OCI-LY1 (cell line): ENCODE results near the gene TREH.

ENCODE experiments used
- H2AFZ ChIP-seq: fragments of 200-600 bp; sonication (generic), shearing (Covaris generic); 2 replicates; pipeline ENCODE4 v1.6.0; 2014; ENCODE audit warnings: antibody characterized with exemption, mild to moderate bottlenecking, low read length
- H3F3A ChIP-seq: fragments of 200-600 bp; sonication (generic), shearing (Covaris generic); 2 replicates; pipeline ENCODE4 v1.6.0; 2014; ENCODE audit warnings: mild to moderate bottlenecking, antibody characterized with exemption, low read length, moderate library complexity; ENCODE audit not compliant: insufficient read depth
- H3K27ac ChIP-seq: fragments of 200-600 bp; sonication (generic); 2 replicates; pipeline ENCODE4 v1.5.1; 2014; ENCODE audit warnings: low read length, mixed run types, mild to moderate bottlenecking, low read depth; ENCODE audit not compliant: poor library complexity, severe bottlenecking
- H3K27me3 ChIP-seq: fragments of 200-600 bp; sonication (generic); 2 replicates; pipeline ENCODE4 v1.6.0; 2014; ENCODE audit warnings: antibody characterized with exemption, mild to moderate bottlenecking, low read length, moderate library complexity; ENCODE audit not compliant: insufficient read depth
- H3K36me3 ChIP-seq: fragments of 200-600 bp; sonication (generic); 2 replicates; pipeline ENCODE4 v1.6.1; 2014; ENCODE audit warnings: mild to moderate bottlenecking, antibody characterized with exemption, low read length, moderate library complexity, mixed read lengths; ENCODE audit not compliant: insufficient read depth
- H3K4me1 ChIP-seq: fragments of 200-600 bp; sonication (generic); 2 replicates; pipeline ENCODE4 v1.5.1; 2014; ENCODE audit warnings: mild to moderate bottlenecking, low read length, moderate library complexity; ENCODE audit not compliant: insufficient read depth, severe bottlenecking
- H3K4me2 ChIP-seq: fragments of 200-600 bp; sonication (generic), shearing (Covaris generic); 2 replicates; pipeline ENCODE4 v1.6.1; 2014; ENCODE audit warnings: low read length
- H3K4me3 ChIP-seq: fragments of 200-600 bp; sonication (generic); 2 replicates; pipeline ENCODE4 v1.5.1; 2014; ENCODE audit warnings: low read length, low read depth, mild to moderate bottlenecking, mixed read lengths; ENCODE audit not compliant: poor library complexity, severe bottlenecking
- H3K79me2 ChIP-seq: fragments of 200-600 bp; shearing (Covaris generic); 2 replicates; pipeline ENCODE4 v1.6.1; 2016; ENCODE audit warnings: mixed run types, low read length, mixed read lengths; ENCODE audit not compliant: insufficient read depth
- H3K9ac ChIP-seq: fragments of 200-600 bp; sonication (generic), shearing (Covaris generic); 2 replicates; pipeline ENCODE4 v1.6.1; 2014; ENCODE audit warnings: mild to moderate bottlenecking, low read length, mixed read lengths
- H3K9me2 ChIP-seq: fragments of 200-600 bp; sonication (generic), shearing (Covaris generic); 2 replicates; pipeline ENCODE4 v1.6.1; 2014; ENCODE audit warnings: low read depth, mild to moderate bottlenecking, low read length, mixed read lengths
- H3K9me3 ChIP-seq: fragments of 200-600 bp; shearing (Covaris generic); 2 replicates; pipeline ENCODE4 v1.6.1; 2014; ENCODE audit warnings: low read length, mixed read lengths
- H4K20me1 ChIP-seq: fragments of 200-600 bp; sonication (generic), shearing (Covaris generic); 2 replicates; pipeline ENCODE4 v1.6.0; 2016; ENCODE audit warnings: mild to moderate bottlenecking, low read length; ENCODE audit not compliant: insufficient read depth
- EZH2 ChIP-seq: fragments of 200-600 bp; sonication (generic), shearing (Covaris generic); IDR thresholded peaks from 2 replicates; pipeline ENCODE4 v1.8.0; 2017; ENCODE audit warnings: borderline replicate concordance, mixed run types, mild to moderate bottlenecking, antibody characterized with exemption, low read length, moderate library complexity, mixed read lengths
- TF ChIP-seq, protein P1 (sequence below): fragments of 200-600 bp; sonication (generic), shearing (Covaris generic); IDR thresholded peaks from 2 replicates; pipeline ENCODE4 v1.5.1; 2017; ENCODE audit warnings: mild to moderate bottlenecking, antibody characterized with exemption, low read length, moderate library complexity, mixed read lengths

TREH gene

DNA sequence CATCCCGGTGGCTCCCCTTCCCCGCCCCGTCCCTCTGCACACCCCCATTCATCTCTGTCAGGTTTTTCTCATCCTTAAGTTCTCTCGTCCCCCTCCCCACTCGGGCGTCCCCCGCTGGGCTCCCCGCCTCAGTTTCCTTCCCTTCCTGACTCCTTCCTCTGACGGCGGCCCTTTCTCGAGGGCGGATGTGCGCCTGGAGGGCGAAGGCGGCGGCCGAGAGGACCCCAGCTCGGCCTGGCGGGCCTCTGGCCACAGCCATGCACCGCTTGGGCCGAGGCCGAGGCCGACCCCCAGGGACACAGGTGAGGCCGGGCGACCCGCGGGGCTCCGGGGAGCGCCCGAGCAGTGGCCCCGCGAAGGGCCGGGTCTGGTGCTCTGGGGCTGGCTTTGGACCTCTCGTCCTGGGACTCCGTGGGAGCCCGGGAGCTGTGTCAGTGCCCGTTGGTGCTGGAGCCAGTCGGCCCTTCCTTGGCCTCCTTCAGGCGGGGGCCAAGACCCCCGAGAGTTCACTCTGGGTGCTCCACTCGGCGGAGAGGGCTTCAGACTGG is 69.2 kb downstream of the TREH start:
- Histone ChIP-seq H3K9me3 (no peaks in the 10 kb centered on the region), H3K4me1 (peaks cover 31% of the 10 kb centered on the region), H3K4me3 (peak overlapping the region; percentile 39), H3K27ac (no peak overlapping the region), H3K36me3 (no peaks in the 10 kb centered on the region), H3K9ac (no peak overlapping the region), H3F3A (no peaks in the 10 kb centered on the region), H3K9me2 (no peaks in the 10 kb centered on the region), H2AFZ (no peak overlapping the region), H4K20me1 (no peaks in the 10 kb centered on the region), H3K4me2 (peak overlapping the region; percentile 50), H3K27me3 (peaks cover 11% of the 10 kb centered on the region; the same call in 1 of the 2 replicates), H3K79me2 (no peaks in the 10 kb centered on the region)
- TF ChIP-seq, protein P1, sequence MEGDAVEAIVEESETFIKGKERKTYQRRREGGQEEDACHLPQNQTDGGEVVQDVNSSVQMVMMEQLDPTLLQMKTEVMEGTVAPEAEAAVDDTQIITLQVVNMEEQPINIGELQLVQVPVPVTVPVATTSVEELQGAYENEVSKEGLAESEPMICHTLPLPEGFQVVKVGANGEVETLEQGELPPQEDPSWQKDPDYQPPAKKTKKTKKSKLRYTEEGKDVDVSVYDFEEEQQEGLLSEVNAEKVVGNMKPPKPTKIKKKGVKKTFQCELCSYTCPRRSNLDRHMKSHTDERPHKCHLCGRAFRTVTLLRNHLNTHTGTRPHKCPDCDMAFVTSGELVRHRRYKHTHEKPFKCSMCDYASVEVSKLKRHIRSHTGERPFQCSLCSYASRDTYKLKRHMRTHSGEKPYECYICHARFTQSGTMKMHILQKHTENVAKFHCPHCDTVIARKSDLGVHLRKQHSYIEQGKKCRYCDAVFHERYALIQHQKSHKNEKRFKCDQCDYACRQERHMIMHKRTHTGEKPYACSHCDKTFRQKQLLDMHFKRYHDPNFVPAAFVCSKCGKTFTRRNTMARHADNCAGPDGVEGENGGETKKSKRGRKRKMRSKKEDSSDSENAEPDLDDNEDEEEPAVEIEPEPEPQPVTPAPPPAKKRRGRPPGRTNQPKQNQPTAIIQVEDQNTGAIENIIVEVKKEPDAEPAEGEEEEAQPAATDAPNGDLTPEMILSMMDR, result no peak

DNA sequence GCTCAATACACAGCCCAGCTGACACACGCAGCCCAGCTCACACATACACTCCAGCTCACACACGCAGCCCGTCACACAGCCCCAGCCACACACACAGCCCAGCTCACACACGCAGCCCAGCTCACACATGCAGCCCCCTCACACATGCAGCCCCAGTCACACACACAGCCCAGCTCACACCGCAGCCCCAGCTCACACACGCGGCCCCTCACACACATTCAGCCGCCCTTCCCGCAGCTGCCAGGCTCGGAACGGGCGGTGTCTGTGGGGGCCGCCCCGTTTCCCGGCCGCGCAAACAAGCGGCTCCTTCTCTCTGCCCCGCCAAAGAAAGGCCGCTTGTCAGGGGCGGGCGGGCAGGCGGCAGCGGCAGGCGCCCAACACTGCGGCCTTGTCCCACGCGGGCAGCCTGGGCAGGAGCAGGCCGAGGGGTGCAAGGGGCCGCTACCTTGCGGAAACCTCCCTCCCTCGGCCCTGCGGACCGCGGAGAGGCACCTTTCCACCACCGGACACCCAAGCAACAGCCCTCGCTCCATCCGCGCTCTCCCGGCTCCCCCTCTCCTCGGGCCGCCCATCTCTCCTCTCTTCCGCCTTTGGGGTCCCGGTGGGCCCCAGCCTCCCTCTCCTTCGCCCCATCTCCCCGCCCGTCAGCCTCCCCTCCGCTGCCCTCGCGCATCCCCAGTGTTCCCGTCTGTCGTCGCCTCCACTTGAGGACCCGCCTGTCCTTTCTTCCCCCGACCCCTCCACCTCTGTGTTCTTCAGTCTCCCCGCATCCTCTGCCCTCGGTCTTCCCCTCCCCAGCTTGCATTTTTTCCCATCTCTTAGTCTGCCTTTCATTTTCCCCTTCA is 69.8 kb downstream of the TREH start:
- H4K20me1 ChIP-seq, result no peaks in the 10 kb centered on the region
- no peak overlapping the region for H3K9ac ChIP-seq
- H3K79me2 ChIP-seq, result no peaks in the 10 kb centered on the region
- no peaks in the 10 kb centered on the region for H3K36me3 ChIP-seq
- no peak for TF ChIP-seq EZH2
- TF ChIP-seq, protein P1, result no peak
- H2AFZ ChIP-seq, result no peak overlapping the region
- H3F3A ChIP-seq, result no peaks in the 10 kb centered on the region
- H3K27me3 ChIP-seq, result peaks cover 11% of the 10 kb centered on the region; the same call in 1 of the 2 replicates
- H3K9me3 ChIP-seq, result no peaks in the 10 kb centered on the region
- H3K4me3 ChIP-seq, result peak overlapping the region; percentile 39
- H3K9me2 ChIP-seq, result no peaks in the 10 kb centered on the region
- H3K4me1 ChIP-seq, result peaks cover 31% of the 10 kb centered on the region
- peak overlapping the region; percentile 81 for H3K4me2 ChIP-seq
- H3K27ac ChIP-seq, result no peak overlapping the region

DNA sequence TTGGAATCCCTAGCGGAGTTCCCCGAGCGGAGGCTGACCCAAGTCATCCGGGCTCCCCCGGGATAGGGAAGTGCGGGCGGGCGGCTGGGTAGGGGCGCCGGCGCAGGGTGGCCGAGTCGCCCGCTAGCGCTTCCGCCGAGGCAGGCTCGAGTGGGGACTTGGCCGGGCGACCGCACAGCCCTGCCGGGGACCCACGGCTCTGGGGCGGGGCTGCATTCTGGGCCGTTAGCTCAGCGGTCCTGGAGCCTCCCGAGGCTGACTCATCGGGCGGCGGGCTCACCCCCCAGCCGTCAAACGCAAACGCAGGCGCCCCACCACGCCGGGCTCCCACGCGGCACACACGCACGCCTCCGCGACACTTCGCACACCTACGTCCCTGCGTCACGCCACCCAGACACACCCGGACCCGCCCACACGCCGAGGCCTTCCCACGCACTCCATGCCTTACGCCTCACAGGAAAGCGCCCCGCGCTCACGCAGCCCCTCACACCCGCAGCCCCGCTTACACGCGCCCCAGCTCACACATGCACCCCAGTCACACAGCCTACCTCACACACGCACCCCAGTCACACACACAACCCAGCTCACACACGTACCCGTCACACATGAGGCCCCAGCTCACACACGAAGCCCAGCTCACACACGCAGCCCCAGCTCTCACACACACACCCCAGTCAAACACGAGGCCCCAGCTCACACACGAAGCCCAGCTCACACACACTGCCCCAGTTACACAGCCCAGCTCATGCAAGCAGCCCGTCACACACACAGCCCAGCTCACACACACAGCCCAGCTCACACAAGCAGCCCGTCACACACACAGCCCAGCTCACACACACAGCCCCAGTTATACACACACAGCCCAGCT is 70.9 kb downstream of the TREH start:
- TF ChIP-seq EZH2, result no peak
- TF ChIP-seq, protein P1, result no peak
- Histone ChIP-seq H2AFZ (no peak overlapping the region), H4K20me1 (no peaks in the 10 kb centered on the region), H3K4me3 (peak overlapping the region; percentile 61), H3K9me3 (no peaks in the 10 kb centered on the region), H3K79me2 (no peaks in the 10 kb centered on the region), H3K9me2 (no peaks in the 10 kb centered on the region), H3K27ac (no peak overlapping the region), H3K36me3 (no peaks in the 10 kb centered on the region), H3F3A (no peaks in the 10 kb centered on the region), H3K27me3 (peaks cover 11% of the 10 kb centered on the region; the same call in 1 of the 2 replicates), H3K4me2 (peak overlapping the region; percentile 81), H3K9ac (peak overlapping the region; percentile 42; the same call in 1 of the 2 replicates), H3K4me1 (peaks cover 31% of the 10 kb centered on the region)
